BE2C (cell line): ENCODE measurements around the gene RHEX. TPM values are rescaled to one million over a fixed set of nuclear protein-coding genes. Genes with fewer than 3 reads are reported as not detected.
"Not testable (repeated sequence)": the region's sequence is repeated elsewhere in the genome, so short reads cannot be mapped to it uniquely, and the experiment has no call there.

ENCODE experiments used
- DNase-seq: peaks from one replicate; pipeline ENCODE4 v3.0.0-alpha.2; 2020
- H3K27me3 ChIP-seq: fragments of 250-450 bp; sonication (Bioruptor Pico); 2 replicates; pipeline ENCODE4 v1.5.1; 2020; ENCODE audit warnings: mild to moderate bottlenecking
- H3K36me3 ChIP-seq: fragments of 250-450 bp; sonication (Bioruptor Pico); 2 replicates; pipeline ENCODE4 v1.5.1; 2020; ENCODE audit warnings: mild to moderate bottlenecking
- H3K4me1 ChIP-seq: fragments of 250-450 bp; sonication (Bioruptor Pico); 2 replicates; pipeline ENCODE4 v1.5.1; 2020
- H3K4me3 ChIP-seq: 2 replicates; pipeline ENCODE4 v1.5.1; 2011; ENCODE audit warnings: low read depth, low read length
- H3K9me3 ChIP-seq: fragments of 250-450 bp; sonication (Bioruptor Pico); 2 replicates; pipeline ENCODE4 v1.5.1; 2020
- polyA plus RNA-seq: library from polyadenylated mRNA; unstranded; fragments of >200 nt; gene quantifications from one replicate; pipeline ENCODE4 v1.2.1, GENCODE V29; 2012; ENCODE audit warnings: low read depth, missing spikeins; ENCODE audit not compliant: insufficient read length, insufficient read depth
- TF ChIP-seq, protein P1 (sequence below): IDR thresholded peaks from 2 replicates; pipeline ENCODE4 v1.5.1; 2012; ENCODE audit warnings: mild to moderate bottlenecking, low read depth, low read length

Gene RHEX, protein sequence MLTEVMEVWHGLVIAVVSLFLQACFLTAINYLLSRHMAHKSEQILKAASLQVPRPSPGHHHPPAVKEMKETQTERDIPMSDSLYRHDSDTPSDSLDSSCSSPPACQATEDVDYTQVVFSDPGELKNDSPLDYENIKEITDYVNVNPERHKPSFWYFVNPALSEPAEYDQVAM
- not detected for polyA plus RNA-seq

GRCh38 chr1:206052919-206053610 is at the start of gene RHEX:
Gene RHEX (plus strand): TSS chr1:206053173. CDS start chr1:206097829, 44,656 bp downstream.
- H3K27me3 ChIP-seq = peaks cover 16% of the 10 kb centered on the region; the same call in 1 of the 2 replicates
- H3K4me3 ChIP-seq, H3K4me1 ChIP-seq, DNase-seq, H3K36me3 ChIP-seq, H3K9me3 ChIP-seq: not testable (repeated sequence)

- Histone ChIP-seq H3K9me3 (no peaks in the 10 kb centered on the region), H3K4me1 (no peaks in the 10 kb centered on the region), H3K4me3 (no peak overlapping the region), H3K27me3 (no peaks in the 10 kb centered on the region), H3K36me3 (no peaks in the 10 kb centered on the region)
- DNase-seq = no peak
- TF ChIP-seq, protein P1, sequence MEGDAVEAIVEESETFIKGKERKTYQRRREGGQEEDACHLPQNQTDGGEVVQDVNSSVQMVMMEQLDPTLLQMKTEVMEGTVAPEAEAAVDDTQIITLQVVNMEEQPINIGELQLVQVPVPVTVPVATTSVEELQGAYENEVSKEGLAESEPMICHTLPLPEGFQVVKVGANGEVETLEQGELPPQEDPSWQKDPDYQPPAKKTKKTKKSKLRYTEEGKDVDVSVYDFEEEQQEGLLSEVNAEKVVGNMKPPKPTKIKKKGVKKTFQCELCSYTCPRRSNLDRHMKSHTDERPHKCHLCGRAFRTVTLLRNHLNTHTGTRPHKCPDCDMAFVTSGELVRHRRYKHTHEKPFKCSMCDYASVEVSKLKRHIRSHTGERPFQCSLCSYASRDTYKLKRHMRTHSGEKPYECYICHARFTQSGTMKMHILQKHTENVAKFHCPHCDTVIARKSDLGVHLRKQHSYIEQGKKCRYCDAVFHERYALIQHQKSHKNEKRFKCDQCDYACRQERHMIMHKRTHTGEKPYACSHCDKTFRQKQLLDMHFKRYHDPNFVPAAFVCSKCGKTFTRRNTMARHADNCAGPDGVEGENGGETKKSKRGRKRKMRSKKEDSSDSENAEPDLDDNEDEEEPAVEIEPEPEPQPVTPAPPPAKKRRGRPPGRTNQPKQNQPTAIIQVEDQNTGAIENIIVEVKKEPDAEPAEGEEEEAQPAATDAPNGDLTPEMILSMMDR = no peak
These were observed 48.8 kb upstream of the RHEX start for GRCh38 chr1:206003854-206004800.

GRCh38 chr1:206004826-206005225 is 48.1 kb upstream of the RHEX start:
- Histone ChIP-seq H3K9me3 (no peaks in the 10 kb centered on the region), H3K36me3 (no peaks in the 10 kb centered on the region), H3K27me3 (no peaks in the 10 kb centered on the region), H3K4me3 (no peak overlapping the region), H3K4me1 (no peaks in the 10 kb centered on the region)
- no peak for DNase-seq
- TF ChIP-seq, protein P1 = no peak

GRCh38 chr1:206005234-206005633 is 47.7 kb upstream of the RHEX start:
- H3K36me3 ChIP-seq = no peaks in the 10 kb centered on the region
- H3K4me3 ChIP-seq = no peak overlapping the region
- no peak for DNase-seq
- no peaks in the 10 kb centered on the region for H3K4me1 ChIP-seq
- TF ChIP-seq, protein P1 = no peak
- H3K27me3 ChIP-seq = no peaks in the 10 kb centered on the region
- H3K9me3 ChIP-seq = no peaks in the 10 kb centered on the region

DNA sequence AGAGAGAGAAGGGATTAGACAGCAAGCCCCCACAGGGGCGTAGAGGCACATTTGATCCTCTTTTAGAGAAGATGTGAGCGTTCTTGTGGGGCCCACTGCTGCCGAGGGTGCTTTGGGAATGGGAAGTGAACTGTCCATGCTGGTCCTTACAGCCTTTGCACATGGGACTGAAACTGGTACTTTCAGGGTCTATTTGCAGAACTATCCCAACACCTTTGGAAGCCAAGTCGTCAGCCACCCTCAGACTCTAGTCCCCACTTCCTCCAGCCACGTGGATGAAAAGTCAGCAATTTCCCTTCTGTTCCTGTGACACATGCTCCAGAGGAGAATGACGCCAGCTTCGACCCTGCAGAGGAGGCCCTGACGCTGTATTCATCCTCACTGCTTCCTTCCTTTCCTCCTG is 47.2 kb upstream of the RHEX start:
- no peaks in the 10 kb centered on the region for H3K9me3 ChIP-seq
- TF ChIP-seq, protein P1 = no peak
- DNase-seq = no peak
- H3K4me3 ChIP-seq = no peak overlapping the region
- no peaks in the 10 kb centered on the region for H3K4me1 ChIP-seq
- H3K27me3 ChIP-seq = no peaks in the 10 kb centered on the region
- no peaks in the 10 kb centered on the region for H3K36me3 ChIP-seq

DNA sequence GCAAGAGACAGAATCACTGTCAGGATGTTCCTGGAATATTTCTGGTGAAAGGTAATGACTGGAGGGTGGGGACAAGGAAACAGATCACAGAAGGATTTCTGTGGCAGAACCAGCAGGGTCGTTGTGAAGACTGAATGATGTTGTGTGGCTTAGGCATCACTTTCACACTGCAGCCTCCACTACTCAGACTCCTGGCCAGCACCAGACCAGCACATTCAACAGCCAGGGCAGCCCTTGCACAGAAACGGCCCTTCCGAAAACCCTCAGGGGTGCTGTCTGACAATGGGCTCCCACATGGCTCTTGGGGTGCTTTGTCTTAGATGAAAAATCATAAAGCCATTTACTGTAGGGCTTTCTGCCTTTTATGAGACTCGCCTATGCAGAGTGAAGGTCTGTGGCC is 46.0 kb upstream of the RHEX start:
- H3K36me3 ChIP-seq = no peaks in the 10 kb centered on the region
- no peak for DNase-seq
- H3K4me1 ChIP-seq = no peaks in the 10 kb centered on the region
- TF ChIP-seq, protein P1 = no peak
- no peak overlapping the region for H3K4me3 ChIP-seq
- no peaks in the 10 kb centered on the region for H3K27me3 ChIP-seq
- H3K9me3 ChIP-seq = no peaks in the 10 kb centered on the region
